CD14-positive monocyte (primary cell): ENCODE results near the gene PIGL. TPM values are rescaled to one million over a fixed set of nuclear protein-coding genes. Genes with fewer than 3 reads are reported as not detected.

ENCODE experiments used
- DNase-seq, 3 donors: peaks; one replicate each; pipeline ENCODE4 v3.0.0-alpha.2; 2011 to 2022
- H2AFZ ChIP-seq: 2 replicates; pipeline ENCODE4 v1.6.0; 2012; ENCODE audit warnings: mild to moderate bottlenecking, low read depth, low read length, inconsistent platforms; ENCODE audit not compliant: insufficient read depth, poor library complexity, severe bottlenecking
- H3K27ac ChIP-seq, 2 donors: 1 replicate in 1 of 2; 2 replicates in 1 of 2; pipeline ENCODE4 v1.5.1; 2012 to 2013; ENCODE audit warnings: low read length in 2 of 2, control low read depth in 1 of 2, inconsistent platforms in 1 of 2, low read depth in 1 of 2, mild to moderate bottlenecking in 1 of 2
- H3K27me3 ChIP-seq, 2 donors: one replicate each; pipeline versions ENCODE4 v1.6.0 to v1.6.1; 2011 to 2013; ENCODE audit warnings: low read length in 2 of 2; ENCODE audit not compliant: control insufficient read depth in 2 of 2, insufficient read depth in 2 of 2
- H3K36me3 ChIP-seq, 2 donors: replicated peaks in 1 of 2; 1 replicate in 1 of 2; 2 replicates in 1 of 2; pipeline versions ENCODE4 v1.5.1 to v1.6.1; 2012 to 2013; ENCODE audit warnings: low read length in 2 of 2, control low read depth in 1 of 2, inconsistent platforms in 1 of 2, mild to moderate bottlenecking in 1 of 2; ENCODE audit not compliant: insufficient read depth in 2 of 2, control insufficient read depth in 1 of 2
- H3K4me1 ChIP-seq, 2 donors: 1 replicate in 1 of 2; 2 replicates in 1 of 2; pipeline versions ENCODE4 v1.5.1 to v1.6.1; 2012 to 2013; ENCODE audit warnings: low read length in 2 of 2, control low read depth in 1 of 2, inconsistent platforms in 1 of 2, mild to moderate bottlenecking in 1 of 2, moderate library complexity in 1 of 2; ENCODE audit not compliant: insufficient read depth in 2 of 2, control insufficient read depth in 1 of 2
- H3K4me2 ChIP-seq: replicated peaks from 2 replicates; pipeline ENCODE3; 2012; ENCODE audit warnings: low read length, moderate library complexity, mild to moderate bottlenecking; ENCODE audit not compliant: poor library complexity, severe bottlenecking; ENCODE audit errors: extremely low read depth
- H3K4me3 ChIP-seq, 3 experiments: fragments of 200-600 bp in 1 of 3; sonication (generic) in 1 of 3; replicated peaks in 1 of 3; 1 replicate in 2 of 3; 2 replicates in 1 of 3; pipeline ENCODE4 v1.5.1; 2011 to 2013; ENCODE audit warnings: low read length in 3 of 3, mild to moderate bottlenecking in 3 of 3, control low read depth in 2 of 3, low read depth in 2 of 3, inconsistent platforms in 1 of 3, moderate library complexity in 1 of 3
- H3K79me2 ChIP-seq: 2 replicates; pipeline ENCODE4 v1.6.0; 2012; ENCODE audit warnings: mild to moderate bottlenecking, control low read depth, inconsistent platforms, low read length, moderate library complexity; ENCODE audit not compliant: insufficient read depth
- H3K9ac ChIP-seq: 2 replicates; pipeline ENCODE4 v1.6.0; 2017; ENCODE audit warnings: low read length, mild to moderate bottlenecking; ENCODE audit not compliant: insufficient read depth, poor library complexity, severe bottlenecking
- H3K9me3 ChIP-seq, 2 donors: replicated peaks in 1 of 2; 1 replicate in 1 of 2; 2 replicates in 1 of 2; pipeline versions ENCODE4 v1.5.1 to v1.6.1; 2012 to 2013; ENCODE audit warnings: low read length in 2 of 2, control low read depth in 1 of 2; ENCODE audit not compliant: control insufficient read depth in 1 of 2, insufficient read depth in 1 of 2
- H4K20me1 ChIP-seq: 2 replicates; pipeline ENCODE4 v1.6.0; 2012; ENCODE audit warnings: mild to moderate bottlenecking, low read length, control low read depth, moderate library complexity; ENCODE audit not compliant: insufficient read depth
- H3K27ac Mint-ChIP-seq, 7 donors: one replicate each; pipeline ENCODE4 v1.8.0; 2020; ENCODE audit warnings: mild to moderate bottlenecking in 7 of 7, mixed read lengths in 7 of 7, moderate library complexity in 6 of 7, inconsistent platforms in 2 of 7
- H3K27me3 Mint-ChIP-seq, 3 donors: one replicate each; pipeline ENCODE4 v1.8.0; 2021 to 2022; ENCODE audit warnings: low read depth in 3 of 3, mild to moderate bottlenecking in 3 of 3, mixed read lengths in 3 of 3, moderate library complexity in 3 of 3, inconsistent platforms in 1 of 3
- H3K36me3 Mint-ChIP-seq, 2 donors: one replicate each; pipeline ENCODE4 v1.8.0; 2020; ENCODE audit warnings: mixed read lengths in 2 of 2, inconsistent platforms in 1 of 2, mild to moderate bottlenecking in 1 of 2
- H3K4me1 Mint-ChIP-seq: one replicate; pipeline ENCODE4 v1.8.0; 2020; ENCODE audit warnings: mild to moderate bottlenecking, mixed read lengths
- H3K4me3 Mint-ChIP-seq, 2 donors: one replicate each; pipeline ENCODE4 v1.8.0; 2020; ENCODE audit warnings: mild to moderate bottlenecking in 2 of 2, mixed read lengths in 2 of 2, moderate library complexity in 1 of 2
- H3K9me3 Mint-ChIP-seq, 7 donors: one replicate each; pipeline ENCODE4 v1.8.0; 2020 to 2022; ENCODE audit warnings: mixed read lengths in 7 of 7, mild to moderate bottlenecking in 6 of 7, moderate library complexity in 6 of 7, inconsistent platforms in 2 of 7
- CTCF ChIP-seq: fragments of 200-600 bp; IDR thresholded peaks from one replicate; pipeline ENCODE4 v1.8.0; 2022; ENCODE audit warnings: antibody characterized with exemption, mild to moderate bottlenecking
- WGBS: methylation state at CpG from one replicate; pipeline ENCODE4 v1.1.5; 2013; ENCODE audit warnings: missing lambda C conversion rate; ENCODE audit not compliant: insufficient coverage; 5-methylcytosine and 5-hydroxymethylcytosine counted together
- intact Hi-C, 2 donors: fragments of 100-400 bp; cut with micrococcal nuclease; formaldehyde crosslinking; loops; one replicate each; pipeline versions ENCODE4 v1.15.0 to v1.15.1; 2023
- polyA plus RNA-seq, 3 donors: library from polyadenylated mRNA; depleted of rRNA in 1 of 3; unstranded in 2 of 3; stranded (reverse) in 1 of 3; fragments of 300-500 nt in 2 of 3; fragments of >200 nt in 1 of 3; fragmentation: Illumina TruSeq in 2 of 3; gene quantifications; 1 replicate in 2 of 3; 2 replicates in 1 of 3; pipeline ENCODE4 v1.2.3, GENCODE V29; 2012 to 2021

PIGL gene
- polyA plus RNA-seq, 3 donors, result 3.6 to 44.2 (median 4.0) TPM

- TF ChIP-seq CTCF, result no peak
- intact Hi-C loops, result loop anchor here in 1 of 2 donors (5.0 to 10.0 kb wide), 2 partner anchors 76 to 173 kb away; partner anchors contain the start of gene UBB
- no peaks in the 10 kb centered on the region for H3K9me3 ChIP-seq
- H3K36me3 ChIP-seq, result no peaks in the 10 kb centered on the region
- no peak for DNase-seq
- peaks cover 36% of the 10 kb centered on the region for H3K4me1 Mint-ChIP-seq
- no CpG with 5 or more reads among the region's 3 CpGs for WGBS
- H3K27me3 Mint-ChIP-seq, result no peaks in the 10 kb centered on the region
- no peaks in the 10 kb centered on the region for H3K27me3 ChIP-seq
- H3K4me2 ChIP-seq, result no peak overlapping the region
- peaks cover 23 to 35% of the 10 kb centered on the region in 2 donors for H3K4me1 ChIP-seq
- H3K36me3 Mint-ChIP-seq, result peaks cover 0 to 3% of the 10 kb centered on the region in 2 donors
- H2AFZ ChIP-seq, result no peak overlapping the region
- peak overlapping the region in 1 of 7 donors; percentile 30 for H3K27ac Mint-ChIP-seq
- H3K4me3 Mint-ChIP-seq, result no peak overlapping the region
- peaks cover 0 to 3% (median 0%) of the 10 kb centered on the region in 7 donors for H3K9me3 Mint-ChIP-seq
- peaks cover 92% of the 10 kb centered on the region for H3K79me2 ChIP-seq
- no peak overlapping the region for H3K27ac ChIP-seq
- no peak overlapping the region for H3K9ac ChIP-seq
- peaks cover 81% of the 10 kb centered on the region for H4K20me1 ChIP-seq
- H3K4me3 ChIP-seq, result no peak overlapping the region
These were observed 5.4 kb upstream of the PIGL start for GRCh38 chr17:16211590-16211989.

- H3K36me3 Mint-ChIP-seq, result peaks cover 0 to 3% of the 10 kb centered on the region in 2 donors
These were observed 4.2 kb upstream of the PIGL start for GRCh38 chr17:16212793-16213192.

More at GRCh38 chr17:16212793-16213192, 4.2 kb upstream of the PIGL start:
- no peak for TF ChIP-seq CTCF
- Mint-ChIP-seq H3K27me3 (no peaks in the 10 kb centered on the region), H3K9me3 (peaks cover 0 to 3% (median 0%) of the 10 kb centered on the region in 7 donors), H3K4me1 (peaks cover 42% of the 10 kb centered on the region), H3K27ac (peak overlapping the region in 3 of 7 donors; percentile 8 to 72 (median 24)), H3K4me3 (peak overlapping the region in 1 of 2 donors; percentile 20)
- intact Hi-C loops, result loop anchor here in 1 of 2 donors (5.0 to 10.0 kb wide), 2 partner anchors 75 to 172 kb away; partner anchors contain the start of gene UBB
- Histone ChIP-seq H3K9me3 (no peaks in the 10 kb centered on the region), H3K4me2 (no peak overlapping the region), H3K4me1 (peaks cover 30 to 42% of the 10 kb centered on the region in 2 donors), H2AFZ (no peak overlapping the region), H3K79me2 (peaks cover 88% of the 10 kb centered on the region), H3K27me3 (no peaks in the 10 kb centered on the region), H3K36me3 (no peaks in the 10 kb centered on the region), H3K9ac (no peak overlapping the region), H3K4me3 (no peak overlapping the region), H4K20me1 (peaks cover 71% of the 10 kb centered on the region), H3K27ac (no peak overlapping the region)
- DNase-seq, result no peak
- no CpG with 5 or more reads among the region's 6 CpGs for WGBS
